PC-9 (cell line): ENCODE data around the gene GDF10.

Experiments
- EZH2 ChIP-seq: fragments of 200-600 bp; sonication (generic); IDR thresholded peaks from 2 replicates; pipeline ENCODE4 v1.8.0; 2017; ENCODE audit warnings: antibody characterized with exemption, low read depth
- TF ChIP-seq, protein P1 (sequence below): fragments of 200-600 bp; sonication (generic); conservative IDR thresholded peaks from 2 replicates; pipeline ENCODE4 v1.6.1; 2017; ENCODE audit warnings: mixed run types, antibody characterized with exemption, mild to moderate bottlenecking, moderate library complexity

DNA sequence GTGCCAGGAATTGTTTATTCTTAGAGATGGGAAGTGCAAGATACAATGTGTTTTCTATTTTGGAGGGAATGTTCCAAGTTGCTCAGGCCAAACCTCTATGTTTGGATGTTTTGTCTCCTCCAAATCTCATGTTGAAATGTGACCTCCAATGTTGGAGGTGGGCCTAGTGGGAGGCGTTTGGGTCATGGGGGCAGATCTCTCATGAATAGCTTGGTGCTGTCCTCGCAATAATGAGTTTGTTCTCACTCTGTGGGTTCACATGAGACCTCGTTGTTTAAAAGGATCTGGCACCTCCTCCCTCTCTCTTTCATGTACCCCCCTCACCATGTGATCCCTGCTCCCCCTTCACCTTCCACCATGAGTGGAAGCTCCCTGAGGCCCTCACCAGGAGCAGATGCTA lies 8.3 kb upstream of the GDF10 start:
- TF ChIP-seq, protein P1, sequence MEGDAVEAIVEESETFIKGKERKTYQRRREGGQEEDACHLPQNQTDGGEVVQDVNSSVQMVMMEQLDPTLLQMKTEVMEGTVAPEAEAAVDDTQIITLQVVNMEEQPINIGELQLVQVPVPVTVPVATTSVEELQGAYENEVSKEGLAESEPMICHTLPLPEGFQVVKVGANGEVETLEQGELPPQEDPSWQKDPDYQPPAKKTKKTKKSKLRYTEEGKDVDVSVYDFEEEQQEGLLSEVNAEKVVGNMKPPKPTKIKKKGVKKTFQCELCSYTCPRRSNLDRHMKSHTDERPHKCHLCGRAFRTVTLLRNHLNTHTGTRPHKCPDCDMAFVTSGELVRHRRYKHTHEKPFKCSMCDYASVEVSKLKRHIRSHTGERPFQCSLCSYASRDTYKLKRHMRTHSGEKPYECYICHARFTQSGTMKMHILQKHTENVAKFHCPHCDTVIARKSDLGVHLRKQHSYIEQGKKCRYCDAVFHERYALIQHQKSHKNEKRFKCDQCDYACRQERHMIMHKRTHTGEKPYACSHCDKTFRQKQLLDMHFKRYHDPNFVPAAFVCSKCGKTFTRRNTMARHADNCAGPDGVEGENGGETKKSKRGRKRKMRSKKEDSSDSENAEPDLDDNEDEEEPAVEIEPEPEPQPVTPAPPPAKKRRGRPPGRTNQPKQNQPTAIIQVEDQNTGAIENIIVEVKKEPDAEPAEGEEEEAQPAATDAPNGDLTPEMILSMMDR = no peak
- no peak for TF ChIP-seq EZH2
